Keratinocyte (primary cell): Measurements from ENCODE around the gene SLC13A1.

Experiments used
- EZH2 ChIP-seq: IDR thresholded peaks from one replicate; pipeline ENCODE4 v1.6.1; 2012; ENCODE audit warnings: inconsistent platforms, mild to moderate bottlenecking, low read length, moderate library complexity
- TF ChIP-seq, protein P1 (sequence below), 3 experiments: IDR thresholded peaks in 1 of 3; conservative IDR thresholded peaks in 1 of 3; optimal IDR thresholded peaks in 1 of 3; 2 replicates in 2 of 3; 3 replicates in 1 of 3; pipeline versions ENCODE3 to v1.5.1; 2011; ENCODE audit warnings: low read length in 3 of 3, mild to moderate bottlenecking in 3 of 3, moderate library complexity in 2 of 3, control low read depth in 1 of 3, inconsistent platforms in 1 of 3; ENCODE audit not compliant: insufficient read depth in 2 of 3; ENCODE audit errors: extremely low read depth in 1 of 3

DNA sequence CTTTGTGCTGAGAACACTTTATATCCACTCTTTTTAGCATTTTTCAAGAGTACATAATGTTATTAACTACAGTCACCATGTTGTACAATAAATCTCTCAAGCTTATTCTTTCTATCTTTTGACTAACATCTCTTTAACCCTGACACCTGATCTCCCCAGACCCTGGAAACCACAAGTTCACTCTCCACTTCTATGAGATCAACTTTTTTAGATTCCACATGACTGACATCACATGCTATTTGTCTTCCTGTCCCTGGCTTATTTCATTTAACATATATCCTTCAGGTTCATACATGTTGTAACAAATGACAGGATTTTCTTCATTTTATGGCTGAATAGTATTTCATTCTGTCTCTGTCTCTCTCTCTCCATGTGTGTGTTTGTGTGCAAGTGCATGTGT is 15.5 kb downstream of the SLC13A1 start:
- TF ChIP-seq, protein P1, sequence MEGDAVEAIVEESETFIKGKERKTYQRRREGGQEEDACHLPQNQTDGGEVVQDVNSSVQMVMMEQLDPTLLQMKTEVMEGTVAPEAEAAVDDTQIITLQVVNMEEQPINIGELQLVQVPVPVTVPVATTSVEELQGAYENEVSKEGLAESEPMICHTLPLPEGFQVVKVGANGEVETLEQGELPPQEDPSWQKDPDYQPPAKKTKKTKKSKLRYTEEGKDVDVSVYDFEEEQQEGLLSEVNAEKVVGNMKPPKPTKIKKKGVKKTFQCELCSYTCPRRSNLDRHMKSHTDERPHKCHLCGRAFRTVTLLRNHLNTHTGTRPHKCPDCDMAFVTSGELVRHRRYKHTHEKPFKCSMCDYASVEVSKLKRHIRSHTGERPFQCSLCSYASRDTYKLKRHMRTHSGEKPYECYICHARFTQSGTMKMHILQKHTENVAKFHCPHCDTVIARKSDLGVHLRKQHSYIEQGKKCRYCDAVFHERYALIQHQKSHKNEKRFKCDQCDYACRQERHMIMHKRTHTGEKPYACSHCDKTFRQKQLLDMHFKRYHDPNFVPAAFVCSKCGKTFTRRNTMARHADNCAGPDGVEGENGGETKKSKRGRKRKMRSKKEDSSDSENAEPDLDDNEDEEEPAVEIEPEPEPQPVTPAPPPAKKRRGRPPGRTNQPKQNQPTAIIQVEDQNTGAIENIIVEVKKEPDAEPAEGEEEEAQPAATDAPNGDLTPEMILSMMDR (optimal IDR thresholded peaks at IDR 0.05 in 1 of 3, IDR thresholded peaks at IDR 0.05 in 1 of 3, conservative IDR thresholded peaks at IDR 0.05 in 1 of 3; ENCODE audit: extremely low read depth in 1 of 3, insufficient read depth in 2 of 3, low read length in 3 of 3), result no peak
- TF ChIP-seq EZH2, result no peak
